SJSA1 (cell line): ENCODE results near the gene SCAMP2. TPM values are rescaled to one million over a fixed set of nuclear protein-coding genes. Genes with fewer than 3 reads are reported as not detected.

Experiments used
- total RNA-seq: library from RNA; depleted of rRNA; stranded (reverse); fragments of >200 nt; shearing (Covaris generic); gene quantifications from 2 replicates; pipeline ENCODE4 v1.2.3, GENCODE V29; 2014; rRNA removed

Gene SCAMP2
- total RNA-seq, 1 experiment from 2014 or later, result 28.1 TPM

Other genes starting within 250 kb of the SCAMP2 start
- gene EDC3, start 177.3 kb downstream of the SCAMP2 start, total RNA-seq, result 7.6 and 11.0 TPM in 2 replicates
- gene CYP1A1, start 147.8 kb downstream of the SCAMP2 start, total RNA-seq, result 0.18 TPM in 1 of 2 replicates, not detected in the other
- not detected in 2 replicates for gene CYP1A2, start 124.5 kb downstream of the SCAMP2 start, total RNA-seq
- gene CSK, start 91.3 kb downstream of the SCAMP2 start, total RNA-seq, result 14.8 and 19.2 TPM in 2 replicates
- not detected in 2 replicates for gene LMAN1L, start 60.5 kb downstream of the SCAMP2 start, total RNA-seq
- gene CPLX3, start 46.7 kb downstream of the SCAMP2 start, total RNA-seq, result 0.13 TPM in 1 of 2 replicates, not detected in the other
- 14.3 and 14.7 TPM in 2 replicates for gene ULK3, start 30.2 kb downstream of the SCAMP2 start, total RNA-seq
- gene MPI, start 16.7 kb upstream of the SCAMP2 start, total RNA-seq, result 16.7 and 27.7 TPM in 2 replicates
- gene FAM219B, start 33.5 kb upstream of the SCAMP2 start, total RNA-seq, result 22.8 and 23.2 TPM in 2 replicates
- 66.8 and 78.8 TPM in 2 replicates for gene COX5A, start 64.7 kb upstream of the SCAMP2 start, total RNA-seq
- 1.4 and 1.9 TPM in 2 replicates for gene RPP25, start 83.4 kb upstream of the SCAMP2 start, total RNA-seq
- gene SCAMP5, start 122.2 kb upstream of the SCAMP2 start, total RNA-seq, result 0.09 and 0.29 TPM in 2 replicates
- 12.9 and 25.0 TPM in 2 replicates for gene PPCDC, start 150.2 kb upstream of the SCAMP2 start, total RNA-seq